PC-3 (cell line): ENCODE results near the gene WBP2NL. TPM values are rescaled to one million over a fixed set of nuclear protein-coding genes. Genes with fewer than 3 reads are reported as not detected.

Source experiments
- ATAC-seq: fragments of 200-7000 bp; cut with Tn5 transposase; 2 replicates; pipeline ENCODE4 v1.9.1; 2020; ENCODE audit warnings: mild to moderate bottlenecking, moderate library complexity
- BruUV-seq: library from RNA; stranded (reverse); fragments of 400-500 nt; replicated peaks from 2 replicates; lab custom pipeline; 2021; lab: Mats Ljungman, UMichigan
- CTCF ChIA-PET: fragments of 300-600 bp; sonication (Branson Sonifier 250); formaldehyde crosslinking; loops from one replicate; lab custom pipeline; 2022; ENCODE audit warnings: antibody characterized with exemption; lab: Charles Lee
- POLR2A ChIA-PET: fragments of 300-600 bp; sonication (Branson Sonifier 250); formaldehyde crosslinking; loops from one replicate; lab custom pipeline; 2022; ENCODE audit warnings: antibody characterized with exemption; ENCODE audit not compliant: unreplicated experiment; lab: Charles Lee
- DNase-seq: peaks from one replicate; pipeline ENCODE4 v3.0.0-alpha.2; 2015
- H2AFZ ChIP-seq: fragments of 300-600 bp; sonication (generic); 2 replicates; pipeline ENCODE4 v1.6.0; 2016; ENCODE audit warnings: antibody characterized with exemption, low read length
- H3F3A ChIP-seq: fragments of 300-600 bp; sonication (generic); one replicate; pipeline ENCODE4 v1.6.0; 2017; ENCODE audit warnings: antibody characterized with exemption, low read length, control low read depth, mild to moderate bottlenecking; ENCODE audit not compliant: unreplicated experiment
- H3K27ac ChIP-seq: fragments of 300-600 bp; sonication (generic); 2 replicates; pipeline ENCODE4 v1.5.1; 2016; ENCODE audit warnings: mild to moderate bottlenecking, low read length
- H3K27me3 ChIP-seq: fragments of 300-600 bp; sonication (generic); 2 replicates; pipeline ENCODE4 v1.6.1; 2016; ENCODE audit warnings: low read length, mixed read lengths
- H3K36me3 ChIP-seq: fragments of 300-600 bp; sonication (generic); 2 replicates; pipeline ENCODE4 v1.6.1; 2016; ENCODE audit warnings: low read depth, mixed run types, low read length, mixed read lengths
- H3K4me1 ChIP-seq: fragments of 300-600 bp; sonication (generic); 2 replicates; pipeline ENCODE4 v1.5.1; 2016; ENCODE audit warnings: low read length; ENCODE audit not compliant: insufficient read depth
- H3K4me2 ChIP-seq: fragments of 300-600 bp; sonication (generic); 2 replicates; pipeline ENCODE4 v1.6.0; 2016; ENCODE audit warnings: low read length
- H3K4me3 ChIP-seq: fragments of 300-600 bp; sonication (generic); 2 replicates; pipeline ENCODE4 v1.5.1; 2016; ENCODE audit warnings: mild to moderate bottlenecking, low read length, mixed read lengths
- H3K79me2 ChIP-seq: fragments of 300-600 bp; sonication (generic); 2 replicates; pipeline ENCODE4 v1.6.1; 2017; ENCODE audit warnings: low read length, mixed read lengths
- H3K9ac ChIP-seq: fragments of 300-600 bp; sonication (generic); 2 replicates; pipeline ENCODE4 v1.6.0; 2016; ENCODE audit warnings: mild to moderate bottlenecking, low read length
- H3K9me2 ChIP-seq: fragments of 300-600 bp; sonication (generic); replicated peaks from 2 replicates; pipeline ENCODE4 v1.6.1; 2016; ENCODE audit warnings: mixed run types, low read length, mixed read lengths
- H3K9me3 ChIP-seq: fragments of 300-600 bp; sonication (generic); 2 replicates; pipeline ENCODE4 v1.6.1; 2016; ENCODE audit warnings: low read length, mixed read lengths
- H4K20me1 ChIP-seq: fragments of 300-600 bp; sonication (generic); 2 replicates; pipeline ENCODE4 v1.6.1; 2016; ENCODE audit warnings: low read length, mixed read lengths
- EZH2 ChIP-seq: fragments of 300-600 bp; sonication (generic); IDR thresholded peaks from one replicate; pipeline ENCODE4 v1.6.1; 2017; ENCODE audit warnings: antibody characterized with exemption, mild to moderate bottlenecking, low read length; ENCODE audit not compliant: unreplicated experiment
- EZH2phosphoT487 ChIP-seq: fragments of 300-600 bp; sonication (generic); IDR thresholded peaks from 2 replicates; pipeline ENCODE4 v1.6.1; 2018; ENCODE audit warnings: mild to moderate bottlenecking, antibody characterized with exemption, low read length, borderline replicate concordance
- intact Hi-C: fragments of 100-400 bp; cut with micrococcal nuclease; formaldehyde crosslinking; loops from 2 replicates; pipeline ENCODE4 v1.9.0; 2023
- total RNA-seq: library from RNA; depleted of rRNA; stranded (reverse); fragments of >200 nt; gene quantifications from 2 replicates; pipeline ENCODE4 v1.2.3, GENCODE V29; 2014
- TF ChIP-seq, protein P1 (sequence below): fragments of 300-600 bp; sonication (generic); conservative IDR thresholded peaks from 2 replicates; pipeline ENCODE4 v1.5.1; 2017; ENCODE audit warnings: antibody characterized with exemption, low read depth, mild to moderate bottlenecking, low read length

WBP2NL gene
- total RNA-seq, 1 experiment from 2014 or later = 0.33 TPM

DNA sequence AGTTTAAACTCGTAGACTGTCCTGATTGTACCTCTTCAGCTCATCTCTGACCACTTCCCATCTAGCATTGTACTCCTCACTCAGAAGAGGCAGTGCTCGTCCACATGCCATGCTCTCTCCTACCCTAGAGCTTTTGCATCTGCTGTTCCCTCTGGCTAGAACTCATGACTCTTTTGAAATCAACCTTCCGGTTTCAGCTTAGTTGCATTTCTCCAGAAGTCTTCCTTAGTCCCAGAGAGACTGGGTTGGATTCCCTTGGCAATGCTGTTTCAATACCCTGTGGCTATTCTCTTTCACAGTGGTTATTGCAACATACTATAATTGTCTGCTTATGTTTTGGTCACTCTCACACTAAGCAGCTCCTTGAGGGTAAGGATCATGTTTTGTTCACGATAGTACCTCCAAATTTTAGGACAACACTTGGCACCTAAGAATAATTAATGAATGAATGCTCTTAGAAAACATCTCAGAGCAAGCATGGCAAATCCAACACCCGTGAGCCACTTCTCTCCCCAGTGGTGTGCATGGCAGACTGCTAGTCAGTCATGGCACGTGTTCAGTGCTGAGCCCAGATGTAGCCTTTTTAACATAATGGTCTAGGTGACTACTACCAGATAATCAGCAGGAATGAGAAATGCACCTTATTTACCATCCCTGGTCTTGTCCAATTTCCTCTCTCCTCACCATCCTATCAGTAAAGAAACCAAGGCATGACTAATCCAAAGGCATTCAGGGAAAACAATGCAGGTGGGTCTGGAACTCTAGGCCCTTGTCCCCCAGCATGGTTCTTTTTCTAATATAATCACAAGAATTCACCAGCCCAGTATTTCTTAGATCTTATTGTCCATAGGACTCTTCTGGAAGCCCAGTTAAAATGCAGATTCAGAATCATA is 14.8 kb upstream of the WBP2NL start:
- Histone ChIP-seq H3F3A (no peaks in the 10 kb centered on the region), H3K27me3 (no peaks in the 10 kb centered on the region), H3K79me2 (no peaks in the 10 kb centered on the region), H3K9me2 (no peaks in the 10 kb centered on the region), H3K4me1 (no peaks in the 10 kb centered on the region), H2AFZ (no peak overlapping the region), H3K9me3 (no peaks in the 10 kb centered on the region), H3K4me3 (no peak overlapping the region), H4K20me1 (no peaks in the 10 kb centered on the region), H3K36me3 (no peaks in the 10 kb centered on the region), H3K9ac (no peak overlapping the region), H3K27ac (no peak overlapping the region), H3K4me2 (no peak overlapping the region)
- ChIA-PET POLR2A (no interaction called here), CTCF (no interaction called here)
- intact Hi-C loops = no loop called here
- BruUV-seq = no TSS peak
- TF ChIP-seq, protein P1, sequence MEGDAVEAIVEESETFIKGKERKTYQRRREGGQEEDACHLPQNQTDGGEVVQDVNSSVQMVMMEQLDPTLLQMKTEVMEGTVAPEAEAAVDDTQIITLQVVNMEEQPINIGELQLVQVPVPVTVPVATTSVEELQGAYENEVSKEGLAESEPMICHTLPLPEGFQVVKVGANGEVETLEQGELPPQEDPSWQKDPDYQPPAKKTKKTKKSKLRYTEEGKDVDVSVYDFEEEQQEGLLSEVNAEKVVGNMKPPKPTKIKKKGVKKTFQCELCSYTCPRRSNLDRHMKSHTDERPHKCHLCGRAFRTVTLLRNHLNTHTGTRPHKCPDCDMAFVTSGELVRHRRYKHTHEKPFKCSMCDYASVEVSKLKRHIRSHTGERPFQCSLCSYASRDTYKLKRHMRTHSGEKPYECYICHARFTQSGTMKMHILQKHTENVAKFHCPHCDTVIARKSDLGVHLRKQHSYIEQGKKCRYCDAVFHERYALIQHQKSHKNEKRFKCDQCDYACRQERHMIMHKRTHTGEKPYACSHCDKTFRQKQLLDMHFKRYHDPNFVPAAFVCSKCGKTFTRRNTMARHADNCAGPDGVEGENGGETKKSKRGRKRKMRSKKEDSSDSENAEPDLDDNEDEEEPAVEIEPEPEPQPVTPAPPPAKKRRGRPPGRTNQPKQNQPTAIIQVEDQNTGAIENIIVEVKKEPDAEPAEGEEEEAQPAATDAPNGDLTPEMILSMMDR = no peak
- TF ChIP-seq EZH2phosphoT487 = no peak
- no peak for TF ChIP-seq EZH2
- DNase-seq (no peak), ATAC-seq (no peak)

DNA sequence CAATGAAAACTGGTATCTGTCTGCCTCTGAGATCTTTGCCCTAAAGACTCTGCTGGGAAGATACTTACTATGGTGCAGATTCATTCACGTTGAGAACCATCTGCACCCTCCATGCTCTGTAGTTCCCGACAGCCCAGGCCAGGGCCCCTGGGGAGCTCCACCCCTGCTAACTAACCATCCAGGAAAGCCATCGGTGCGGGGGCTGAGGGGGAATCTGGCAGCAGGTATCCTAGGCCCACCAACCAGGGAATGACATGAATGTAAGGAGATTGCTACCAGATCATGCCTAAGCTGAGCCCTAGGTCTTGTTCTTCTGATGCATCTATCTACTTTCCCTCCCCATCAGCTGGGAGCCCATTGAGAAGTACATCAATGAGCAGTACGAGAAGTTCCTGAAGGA is 11.3 kb upstream of the WBP2NL start:
- Histone ChIP-seq H3K27me3 (no peaks in the 10 kb centered on the region), H2AFZ (no peak overlapping the region), H3F3A (no peaks in the 10 kb centered on the region), H3K36me3 (no peaks in the 10 kb centered on the region), H3K27ac (no peak overlapping the region), H3K9ac (no peak overlapping the region), H3K4me2 (no peak overlapping the region), H3K4me3 (no peak overlapping the region), H3K9me2 (no peaks in the 10 kb centered on the region), H3K9me3 (no peaks in the 10 kb centered on the region), H3K79me2 (no peaks in the 10 kb centered on the region), H3K4me1 (no peaks in the 10 kb centered on the region), H4K20me1 (no peaks in the 10 kb centered on the region)
- ATAC-seq = no peak
- DNase-seq = no peak
- intact Hi-C loops = no loop called here
- CTCF ChIA-PET = no interaction called here
- BruUV-seq = no TSS peak
- no peak for TF ChIP-seq EZH2phosphoT487
- POLR2A ChIA-PET = interaction anchor here (0.5 kb wide), 1 partner anchor 91 kb away, joined by 4 read pairs; no protein-coding TSS in a partner anchor

DNA sequence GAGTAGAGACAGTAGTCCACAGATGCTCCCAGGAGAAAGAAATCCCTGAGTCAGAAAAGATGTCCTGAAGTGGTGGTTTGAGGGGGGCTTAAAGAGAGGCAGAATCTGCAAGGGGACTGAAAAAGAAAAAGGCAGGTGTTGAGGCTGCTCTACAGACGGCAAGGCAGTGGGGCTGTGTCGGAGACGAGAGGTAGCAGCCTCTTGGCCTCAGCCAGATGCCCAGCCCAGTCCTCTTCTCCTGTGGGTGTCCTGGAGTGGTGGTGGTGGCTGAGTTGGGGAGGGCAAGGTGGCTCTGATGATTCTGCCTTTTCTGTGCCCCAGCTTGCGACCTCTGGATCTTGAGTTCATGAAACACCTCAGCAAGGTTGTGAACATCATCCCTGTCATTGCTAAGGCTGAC is 9.3 kb upstream of the WBP2NL start:
- H3K27ac ChIP-seq = no peak overlapping the region
- no peak overlapping the region for H3K4me3 ChIP-seq
- no peak for TF ChIP-seq EZH2phosphoT487
- TF ChIP-seq, protein P1 = no peak
- TF ChIP-seq EZH2 = no peak
- ATAC-seq = no peak
- H3K4me1 ChIP-seq = no peaks in the 10 kb centered on the region
- H3K79me2 ChIP-seq = no peaks in the 10 kb centered on the region
- no peak overlapping the region for H3K4me2 ChIP-seq
- H3F3A ChIP-seq = no peaks in the 10 kb centered on the region
- H3K9ac ChIP-seq = no peak overlapping the region
- ChIA-PET POLR2A (no interaction called here), CTCF (no interaction called here)
- no peak for DNase-seq
- no peaks in the 10 kb centered on the region for H3K27me3 ChIP-seq
- H2AFZ ChIP-seq = no peak overlapping the region
- H3K9me3 ChIP-seq = no peaks in the 10 kb centered on the region
- intact Hi-C loops = no loop called here
- no peaks in the 10 kb centered on the region for H3K36me3 ChIP-seq
- no TSS peak for BruUV-seq
- H4K20me1 ChIP-seq = no peaks in the 10 kb centered on the region
- no peaks in the 10 kb centered on the region for H3K9me2 ChIP-seq
